Esophagus squamous epithelium (tissue), 5 donors: ENCODE results near the gene HOXB5. TPM values are rescaled to one million over a fixed set of nuclear protein-coding genes. Genes with fewer than 3 reads are reported as not detected.

Source experiments
- DNase-seq: peaks from one replicate; lab custom pipeline; 2025; lab: John Stamatoyannopoulos, UW
- H3K27ac ChIP-seq, 4 donors: fragments of 200-600 bp; sonication (generic); one replicate each; pipeline ENCODE4 v1.5.1; 2016 to 2019; ENCODE audit warnings: mild to moderate bottlenecking in 1 of 4
- H3K27me3 ChIP-seq, 4 donors: fragments of 200-600 bp; sonication (generic); 1 replicate in 3 of 4; 2 replicates in 1 of 4; pipeline versions ENCODE4 v1.5.1 to v1.6.0; 2017 to 2021; ENCODE audit warnings: antibody characterized with exemption in 1 of 4
- H3K36me3 ChIP-seq, 3 donors: fragments of 200-600 bp; sonication (generic); one replicate each; pipeline ENCODE4 v1.5.1; 2016 to 2019
- H3K4me1 ChIP-seq, 3 donors: fragments of 200-600 bp; sonication (generic); one replicate each; pipeline ENCODE4 v1.5.1; 2017 to 2019
- H3K4me3 ChIP-seq, 4 donors: fragments of 200-600 bp; sonication (generic); 1 replicate in 3 of 4; 2 replicates in 1 of 4; pipeline ENCODE4 v1.5.1; 2016 to 2019; ENCODE audit warnings: mild to moderate bottlenecking in 2 of 4, moderate library complexity in 1 of 4
- H3K9me3 ChIP-seq, 3 donors: fragments of 200-600 bp; sonication (generic); one replicate each; pipeline ENCODE4 v1.5.1; 2016 to 2019
- POLR2A ChIP-seq, 4 donors: fragments of 450-650 bp; IDR thresholded peaks; one replicate each; pipeline ENCODE4 v1.6.1; 2017; ENCODE audit warnings: antibody characterized with exemption in 4 of 4, mild to moderate bottlenecking in 4 of 4, moderate library complexity in 3 of 4
- WGBS, 2 donors: methylation state at CpG; one replicate each; pipeline ENCODE4 v1.1.5; 2018; 5-methylcytosine and 5-hydroxymethylcytosine counted together
- intact Hi-C: fragments of 100-400 bp; cut with DNase I; formaldehyde crosslinking; loops from one replicate; pipeline ENCODE4 v1.15.0; 2022
- total RNA-seq, 4 donors: library from RNA; depleted of rRNA; stranded (reverse); fragments of >200 nt; gene quantifications; one replicate each; pipeline ENCODE4 v1.1.0, GENCODE V29; 2016
- TF ChIP-seq, protein P1 (sequence below), 6 experiments: fragments of 450-650 bp in 4 of 6; fragments of 200-600 bp in 2 of 6; sonication (generic) in 2 of 6; IDR thresholded peaks; one replicate each; pipeline ENCODE4 v1.5.1; 2016 to 2019; ENCODE audit warnings: antibody characterized with exemption in 6 of 6, mild to moderate bottlenecking in 4 of 6, moderate library complexity in 4 of 6
- donor health status: DM: yes; HTN: yes; CAD: no.

HOXB5 gene
- total RNA-seq, 4 donors from 2014 or later = not detected

DNA sequence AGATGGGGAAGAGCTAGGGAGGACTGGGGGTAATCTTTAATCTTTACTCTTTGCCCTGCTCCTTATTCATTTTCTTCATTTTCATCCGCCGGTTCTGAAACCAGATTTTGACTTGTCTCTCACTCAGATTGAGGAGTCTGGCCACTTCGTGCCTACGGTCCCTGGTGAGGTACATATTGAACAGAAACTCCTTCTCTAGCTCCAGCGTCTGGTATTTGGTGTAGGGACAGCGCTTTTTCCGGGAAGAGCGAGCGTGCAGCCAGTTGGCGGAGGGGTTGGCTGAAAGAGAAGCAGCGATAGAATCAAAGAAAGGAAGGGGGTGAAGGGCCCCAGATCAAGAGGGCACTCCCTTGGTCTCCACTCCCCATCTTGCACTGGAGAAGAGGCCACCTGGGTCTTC, 29.3 kb upstream of the HOXB5 start:
- H3K4me3 ChIP-seq = no peak overlapping the region
- no peaks in the 10 kb centered on the region for H3K9me3 ChIP-seq
- WGBS, 2 donors = 19 to 41% methylated on average over 10 to 11 of the region's 11 CpGs
- peaks cover 22 to 41% (median 23%) of the 10 kb centered on the region in 3 donors for H3K4me1 ChIP-seq
- TF ChIP-seq POLR2A (IDR thresholded peaks at IDR 0.05) = no peak
- TF ChIP-seq, protein P1, sequence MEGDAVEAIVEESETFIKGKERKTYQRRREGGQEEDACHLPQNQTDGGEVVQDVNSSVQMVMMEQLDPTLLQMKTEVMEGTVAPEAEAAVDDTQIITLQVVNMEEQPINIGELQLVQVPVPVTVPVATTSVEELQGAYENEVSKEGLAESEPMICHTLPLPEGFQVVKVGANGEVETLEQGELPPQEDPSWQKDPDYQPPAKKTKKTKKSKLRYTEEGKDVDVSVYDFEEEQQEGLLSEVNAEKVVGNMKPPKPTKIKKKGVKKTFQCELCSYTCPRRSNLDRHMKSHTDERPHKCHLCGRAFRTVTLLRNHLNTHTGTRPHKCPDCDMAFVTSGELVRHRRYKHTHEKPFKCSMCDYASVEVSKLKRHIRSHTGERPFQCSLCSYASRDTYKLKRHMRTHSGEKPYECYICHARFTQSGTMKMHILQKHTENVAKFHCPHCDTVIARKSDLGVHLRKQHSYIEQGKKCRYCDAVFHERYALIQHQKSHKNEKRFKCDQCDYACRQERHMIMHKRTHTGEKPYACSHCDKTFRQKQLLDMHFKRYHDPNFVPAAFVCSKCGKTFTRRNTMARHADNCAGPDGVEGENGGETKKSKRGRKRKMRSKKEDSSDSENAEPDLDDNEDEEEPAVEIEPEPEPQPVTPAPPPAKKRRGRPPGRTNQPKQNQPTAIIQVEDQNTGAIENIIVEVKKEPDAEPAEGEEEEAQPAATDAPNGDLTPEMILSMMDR (IDR thresholded peaks at IDR 0.05) = no peak
- DNase-seq = no peak
- peaks cover 48 to 100% (median 76%) of the 10 kb centered on the region in 4 donors for H3K27me3 ChIP-seq
- intact Hi-C loops = no loop called here
- H3K27ac ChIP-seq = no peak overlapping the region
- H3K36me3 ChIP-seq = no peaks in the 10 kb centered on the region

DNA sequence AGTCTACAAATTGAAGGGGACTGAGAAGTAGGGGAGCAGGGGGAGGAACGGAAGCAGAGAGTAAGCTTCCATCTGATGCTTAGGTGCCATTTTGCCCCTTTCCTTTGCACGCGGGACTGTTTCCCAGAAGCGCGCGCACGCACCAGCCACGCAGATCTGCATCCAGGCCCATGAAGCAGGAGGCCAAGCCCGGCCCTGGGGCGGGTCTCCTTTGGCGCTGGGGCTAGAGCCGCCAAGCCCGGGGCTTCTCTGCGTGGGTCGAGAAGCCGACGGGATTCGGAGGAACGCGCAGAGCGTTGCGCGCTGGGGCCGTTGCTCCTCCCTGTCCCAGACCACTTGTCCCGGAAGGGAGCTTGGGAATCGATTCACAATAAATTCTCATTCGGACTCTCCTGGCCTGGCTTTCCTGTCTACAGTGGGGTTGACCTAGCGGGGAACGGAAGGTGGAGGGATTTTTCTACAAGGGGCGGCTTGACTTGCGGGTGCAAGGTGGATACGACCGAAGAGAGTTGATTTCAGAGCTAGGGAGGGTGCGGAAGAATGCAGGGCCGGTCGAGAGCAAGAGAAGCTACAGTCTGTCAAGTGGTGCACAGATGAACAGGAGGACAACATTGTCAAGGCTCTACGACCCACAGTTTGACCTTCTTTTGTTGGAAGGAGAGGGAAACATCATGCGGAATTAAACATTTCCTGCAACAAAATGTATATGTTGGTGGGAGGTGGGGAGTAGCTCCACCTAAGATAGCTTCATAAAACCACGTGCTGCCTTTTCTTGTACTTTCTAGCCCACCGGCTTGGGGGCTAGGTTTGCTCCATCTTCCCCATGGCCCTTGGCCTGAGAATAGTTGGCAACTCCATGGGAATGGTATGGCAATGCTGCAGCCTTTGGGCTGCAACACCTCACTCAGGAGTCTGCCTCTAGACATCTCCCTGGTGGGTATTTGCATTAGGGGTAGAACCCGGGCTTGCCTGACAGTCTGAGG, 28.1 kb upstream of the HOXB5 start:
- H3K4me1 ChIP-seq = peaks cover 19 to 41% (median 21%) of the 10 kb centered on the region in 3 donors
- no peak for DNase-seq
- intact Hi-C loops = no loop called here
- TF ChIP-seq, protein P1 (IDR thresholded peaks at IDR 0.05) = no peak
- no peak for TF ChIP-seq POLR2A (IDR thresholded peaks at IDR 0.05)
- no peak overlapping the region for H3K27ac ChIP-seq
- peaks cover 52 to 100% (median 74%) of the 10 kb centered on the region in 4 donors for H3K27me3 ChIP-seq
- no peaks in the 10 kb centered on the region for H3K36me3 ChIP-seq
- H3K4me3 ChIP-seq = no peak overlapping the region
- 20 to 26% methylated on average over 17 to 25 of the region's 41 CpGs for WGBS, 2 donors
- no peaks in the 10 kb centered on the region for H3K9me3 ChIP-seq

DNA sequence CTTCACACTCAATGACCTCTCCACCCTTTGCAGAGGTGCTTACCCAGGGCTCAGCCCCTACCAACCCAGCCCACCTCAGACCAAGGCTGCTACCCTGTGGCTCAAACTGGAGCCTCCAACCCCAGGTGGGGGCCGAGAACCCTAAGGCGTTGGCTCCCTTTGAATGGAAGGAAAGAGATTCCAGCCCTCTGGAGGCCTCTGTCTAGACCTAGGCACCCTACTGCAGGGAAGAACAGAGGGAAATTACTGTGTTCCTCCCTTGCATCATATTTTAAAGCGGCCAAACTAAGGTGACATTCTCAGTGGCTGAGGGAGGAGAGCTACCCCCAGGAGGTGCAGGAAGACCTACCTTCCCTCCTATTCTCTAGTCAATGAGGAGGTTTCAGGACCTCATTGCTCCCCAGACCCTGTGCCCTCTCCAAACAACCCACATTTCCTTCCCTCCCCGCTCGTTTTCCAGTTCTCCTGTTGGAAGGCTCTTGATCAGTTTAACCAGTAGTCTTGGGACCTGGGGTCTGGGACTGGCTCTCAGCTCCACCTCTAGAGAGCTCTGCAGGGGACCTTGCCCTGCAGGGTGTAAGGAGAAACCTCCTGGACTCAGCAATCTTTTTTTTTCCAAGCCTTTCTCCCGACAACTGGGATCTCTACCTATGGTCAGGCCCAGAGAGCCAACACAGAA, 27.0 kb upstream of the HOXB5 start:
- no peak for DNase-seq
- H3K36me3 ChIP-seq = no peaks in the 10 kb centered on the region
- H3K9me3 ChIP-seq = no peaks in the 10 kb centered on the region
- H3K4me3 ChIP-seq = no peak overlapping the region
- no peak overlapping the region for H3K27ac ChIP-seq
- TF ChIP-seq, protein P1 (IDR thresholded peaks at IDR 0.05) = no peak
- no peak for TF ChIP-seq POLR2A (IDR thresholded peaks at IDR 0.05)
- WGBS, 2 donors = 31 to 36% methylated on average over 6 of the region's 6 CpGs
- H3K4me1 ChIP-seq = peaks cover 9 to 30% (median 10%) of the 10 kb centered on the region in 3 donors
- intact Hi-C loops = no loop called here
- peaks cover 49 to 100% (median 74%) of the 10 kb centered on the region in 4 donors for H3K27me3 ChIP-seq

DNA sequence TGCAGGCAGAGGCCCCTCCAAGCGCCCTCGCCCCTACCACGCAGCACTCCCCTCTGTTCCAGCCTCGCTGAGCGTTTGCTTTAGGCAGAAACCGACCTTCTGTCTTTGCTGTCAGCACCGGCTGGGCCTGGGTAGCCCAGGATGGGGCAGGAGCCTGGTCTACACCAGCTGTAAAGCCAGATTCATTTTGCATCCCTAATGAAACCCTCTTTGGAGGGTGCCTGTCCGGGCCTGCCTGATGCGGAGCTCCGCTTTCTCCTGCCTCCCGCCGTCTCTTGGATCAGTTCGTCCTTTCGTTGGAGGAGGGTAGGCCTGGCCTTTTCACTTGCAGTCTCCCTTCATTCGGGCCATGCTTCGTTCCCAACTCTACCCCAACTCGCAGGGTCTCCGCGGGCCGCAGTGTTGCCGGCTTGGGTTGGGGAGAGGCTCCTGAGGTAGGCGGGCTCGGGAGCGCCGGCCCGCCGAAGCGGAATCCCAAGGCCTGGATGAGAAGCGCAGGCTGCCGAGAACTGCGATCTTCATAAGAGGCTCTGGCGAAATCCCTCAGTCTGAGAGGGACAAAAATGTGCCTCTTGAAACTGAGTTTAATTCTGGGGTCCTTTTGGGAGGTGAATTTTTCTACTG, 26.4 kb upstream of the HOXB5 start:
- Histone ChIP-seq H3K4me1 (peaks cover 3 to 23% (median 3%) of the 10 kb centered on the region in 3 donors), H3K36me3 (no peaks in the 10 kb centered on the region), H3K27ac (no peak overlapping the region), H3K9me3 (no peaks in the 10 kb centered on the region), H3K27me3 (peaks cover 42 to 100% (median 79%) of the 10 kb centered on the region in 4 donors), H3K4me3 (no peak overlapping the region)
- 28 to 54% methylated on average over 3 to 7 of the region's 32 CpGs for WGBS, 2 donors
- TF ChIP-seq, protein P1 (IDR thresholded peaks at IDR 0.05) = no peak
- TF ChIP-seq POLR2A (IDR thresholded peaks at IDR 0.05) = no peak
- no peak for DNase-seq
- intact Hi-C loops = no loop called here
